Kidney (tissue), 14 donors: ENCODE data around the gene ETV7. TPM values are rescaled to one million over a fixed set of nuclear protein-coding genes. Genes with fewer than 3 reads are reported as not detected.

Experiments
- DNase-seq, 5 donors: peaks; one replicate each; pipeline ENCODE4 v3.0.0-alpha.2; 2013 to 2020
- FAIRE-seq: peaks from 2 replicates; lab custom pipeline; 2012; peaks lifted over from hg19 to GRCh38; lab: Jason Lieb, UNC
- H3K27ac ChIP-seq, 2 donors: one replicate each; pipeline ENCODE4 v1.7.0; 2013; ENCODE audit warnings: low read depth in 2 of 2, low read length in 2 of 2, inconsistent platforms in 1 of 2
- H3K27me3 ChIP-seq: one replicate; pipeline ENCODE4 v1.7.1; 2013; ENCODE audit warnings: low read length, inconsistent platforms; ENCODE audit not compliant: control insufficient read depth, insufficient read depth
- H3K36me3 ChIP-seq, 3 donors: one replicate each; pipeline versions ENCODE4 v1.7.0 to v1.7.1; 2013; ENCODE audit warnings: low read length in 3 of 3, control low read depth in 1 of 3, inconsistent platforms in 1 of 3; ENCODE audit not compliant: insufficient read depth in 3 of 3, control insufficient read depth in 2 of 3
- H3K4me1 ChIP-seq, 3 donors: one replicate each; pipeline versions ENCODE4 v1.7.0 to v1.7.1; 2013; ENCODE audit warnings: low read length in 3 of 3, inconsistent platforms in 1 of 3, low read depth in 1 of 3; ENCODE audit not compliant: control insufficient read depth in 2 of 3, insufficient read depth in 2 of 3
- H3K4me3 ChIP-seq, 3 donors: one replicate each; pipeline versions ENCODE4 v1.7.0 to v1.8.1; 2013; ENCODE audit warnings: low read length in 3 of 3, control low read depth in 1 of 3, inconsistent platforms in 1 of 3
- H3K9ac ChIP-seq, 3 donors: one replicate each; pipeline versions ENCODE4 v1.7.0 to v1.7.1; 2013; ENCODE audit warnings: low read length in 3 of 3, control low read depth in 1 of 3, inconsistent platforms in 1 of 3
- H3K9me3 ChIP-seq, 3 donors: one replicate each; pipeline versions ENCODE4 v1.7.0 to v1.7.1; 2013; ENCODE audit warnings: low read length in 3 of 3, control low read depth in 1 of 3, inconsistent platforms in 1 of 3; ENCODE audit not compliant: control insufficient read depth in 2 of 3, insufficient read depth in 1 of 3
- intact Hi-C: fragments of 100-400 bp; cut with DNase I; formaldehyde crosslinking; loops from one replicate; pipeline ENCODE4 v1.11.1; 2022
- polyA plus RNA-seq: library from polyadenylated mRNA; stranded (reverse); fragments of 350-450 nt; fragmentation: Illumina TruSeq; extraction: RNeasy Lipid Tissue Mini Kit (QIAGEN cat#74804); gene quantifications from one replicate; pipeline ENCODE4 v1.2.3, GENCODE V29; 2014; ENCODE audit warnings: low read depth, low replicate concordance; ENCODE audit not compliant: insufficient read depth
- total RNA-seq: library from RNA; stranded (reverse); fragmentation: NEBNext Ultra II Directional; extraction: Animal tissue kit (Norgen Biotek cat#: 25700); gene quantifications from one replicate; pipeline ENCODE4 v1.2.1, GENCODE V29; 2021
- TF ChIP-seq, protein P1 (sequence below): IDR thresholded peaks from 3 replicates; pipeline ENCODE4 v1.5.1; 2012; ENCODE audit warnings: mild to moderate bottlenecking, moderate library complexity, borderline replicate concordance; ENCODE audit not compliant: insufficient read depth; ENCODE audit errors: extremely low read depth
- donor health status: control.
- donor health status: control.
- donor health status: control.
- donor health status: control.
- donor health status: control.
- donor health status: DM: yes; HTN: yes; CAD: no.
- donor health status: Normal renal cell carcinoma (clear cell type).

The ETV7 gene
- total and polyA plus RNA-seq, 2 donors from 2014 or later = 0.99 to 4.6 TPM

- Histone ChIP-seq H3K27ac (no peak overlapping the region), H3K9ac (no peak overlapping the region), H3K27me3 (no peaks in the 10 kb centered on the region), H3K9me3 (peaks cover 0 to 4% (median 0%) of the 10 kb centered on the region in 3 donors), H3K36me3 (no peaks in the 10 kb centered on the region), H3K4me1 (peaks cover 0 to 2% (median 0%) of the 10 kb centered on the region in 3 donors), H3K4me3 (no peak overlapping the region)
- FAIRE-seq (no peak), DNase-seq (no peak)
- intact Hi-C loops = no loop called here
- TF ChIP-seq, protein P1, sequence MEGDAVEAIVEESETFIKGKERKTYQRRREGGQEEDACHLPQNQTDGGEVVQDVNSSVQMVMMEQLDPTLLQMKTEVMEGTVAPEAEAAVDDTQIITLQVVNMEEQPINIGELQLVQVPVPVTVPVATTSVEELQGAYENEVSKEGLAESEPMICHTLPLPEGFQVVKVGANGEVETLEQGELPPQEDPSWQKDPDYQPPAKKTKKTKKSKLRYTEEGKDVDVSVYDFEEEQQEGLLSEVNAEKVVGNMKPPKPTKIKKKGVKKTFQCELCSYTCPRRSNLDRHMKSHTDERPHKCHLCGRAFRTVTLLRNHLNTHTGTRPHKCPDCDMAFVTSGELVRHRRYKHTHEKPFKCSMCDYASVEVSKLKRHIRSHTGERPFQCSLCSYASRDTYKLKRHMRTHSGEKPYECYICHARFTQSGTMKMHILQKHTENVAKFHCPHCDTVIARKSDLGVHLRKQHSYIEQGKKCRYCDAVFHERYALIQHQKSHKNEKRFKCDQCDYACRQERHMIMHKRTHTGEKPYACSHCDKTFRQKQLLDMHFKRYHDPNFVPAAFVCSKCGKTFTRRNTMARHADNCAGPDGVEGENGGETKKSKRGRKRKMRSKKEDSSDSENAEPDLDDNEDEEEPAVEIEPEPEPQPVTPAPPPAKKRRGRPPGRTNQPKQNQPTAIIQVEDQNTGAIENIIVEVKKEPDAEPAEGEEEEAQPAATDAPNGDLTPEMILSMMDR = no peak
Observed at GRCh38 chr6:36347621-36348020, 39.8 kb downstream of the ETV7 start.

DNA sequence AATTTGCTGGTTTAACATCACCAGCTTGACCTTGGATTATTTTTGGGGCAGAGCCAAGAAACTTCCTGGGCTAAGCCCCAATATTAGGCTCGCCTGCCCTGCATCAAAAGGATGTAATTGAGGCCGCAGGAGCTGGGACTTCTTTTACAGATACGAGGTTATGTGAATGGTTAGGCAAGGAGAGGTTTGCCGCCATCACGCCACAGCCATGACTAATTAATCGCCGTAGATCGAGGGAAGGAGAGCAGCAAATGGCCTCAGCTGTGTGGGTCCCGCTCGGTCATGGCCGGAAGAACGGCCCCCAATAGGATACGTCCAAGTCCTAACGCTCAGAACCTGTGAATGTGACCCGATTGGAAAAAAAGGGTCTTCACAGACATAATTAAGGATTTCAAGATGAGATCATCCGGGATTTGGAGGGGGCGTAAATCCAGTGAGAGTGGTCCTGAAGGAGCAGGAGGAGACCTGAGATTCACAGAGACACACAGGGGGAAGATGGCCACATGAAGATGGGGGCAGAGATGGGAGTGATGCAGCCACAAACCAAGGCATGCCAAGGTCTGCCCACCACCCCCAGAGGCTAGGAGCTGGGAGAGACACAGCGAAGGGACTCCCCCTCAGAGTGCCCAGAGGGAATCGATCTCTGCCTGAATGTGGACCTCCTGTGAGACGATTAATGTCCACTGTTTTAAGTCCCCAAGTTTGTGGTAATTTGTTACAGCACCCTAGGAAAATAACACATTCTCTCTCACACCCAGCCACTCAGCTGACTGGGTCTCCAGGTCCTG is 40.8 kb downstream of the ETV7 start:
- DNase-seq (no peak), FAIRE-seq (no peak)
- Histone ChIP-seq H3K27ac (no peak overlapping the region), H3K9ac (no peak overlapping the region), H3K36me3 (no peaks in the 10 kb centered on the region), H3K4me1 (peaks cover 0 to 2% (median 0%) of the 10 kb centered on the region in 3 donors), H3K9me3 (no peaks in the 10 kb centered on the region), H3K27me3 (no peaks in the 10 kb centered on the region), H3K4me3 (no peak overlapping the region)
- TF ChIP-seq, protein P1 = no peak
- intact Hi-C loops = no loop called here

DNA sequence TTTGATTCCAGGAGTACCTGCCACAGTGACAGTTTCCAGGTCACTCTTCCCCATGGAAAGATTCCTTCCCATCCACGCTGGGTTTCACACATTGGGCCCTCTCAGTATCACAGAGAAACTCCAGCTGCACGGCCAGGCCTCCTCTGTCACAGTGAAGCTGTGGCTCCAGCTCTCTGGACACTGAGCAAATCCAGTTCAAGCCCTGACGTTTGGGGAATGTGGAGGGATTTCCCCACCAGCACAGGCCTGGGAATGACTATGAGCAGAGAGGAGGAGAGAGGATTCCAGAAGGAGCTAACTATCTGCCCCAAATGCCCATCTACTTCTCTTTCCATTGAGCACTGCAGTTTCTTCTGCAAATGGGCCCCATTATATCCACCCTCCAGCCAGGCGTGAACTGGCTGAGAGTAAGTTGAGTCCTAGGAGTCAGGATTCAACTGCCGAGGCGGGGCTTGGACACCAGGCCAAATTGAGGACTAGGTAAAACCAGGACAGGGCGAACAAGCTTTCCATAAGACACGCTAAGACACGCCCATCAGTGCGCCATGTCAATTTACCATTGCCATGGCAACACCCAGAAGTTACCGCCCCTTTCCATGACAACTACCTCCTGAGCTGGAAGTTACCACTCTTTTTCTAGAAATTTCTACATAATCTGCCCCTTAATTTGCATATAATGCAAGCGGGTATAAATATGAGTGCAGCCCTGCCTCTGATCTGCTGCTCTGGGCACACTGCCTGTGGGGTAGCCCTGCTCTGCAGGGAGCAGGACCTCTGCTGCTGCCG is 41.6 kb downstream of the ETV7 start:
- H3K27me3 ChIP-seq = no peaks in the 10 kb centered on the region
- H3K4me3 ChIP-seq = no peak overlapping the region
- DNase-seq (no peak), FAIRE-seq (no peak)
- no peak overlapping the region for H3K9ac ChIP-seq
- no peak overlapping the region for H3K27ac ChIP-seq
- H3K4me1 ChIP-seq = peaks cover 0 to 3% (median 0%) of the 10 kb centered on the region in 3 donors
- H3K36me3 ChIP-seq = no peaks in the 10 kb centered on the region
- intact Hi-C loops = no loop called here
- TF ChIP-seq, protein P1 = no peak
- no peaks in the 10 kb centered on the region for H3K9me3 ChIP-seq
